Measurements from ENCODE around the gene TSHZ2.

The TSHZ2 gene, protein sequence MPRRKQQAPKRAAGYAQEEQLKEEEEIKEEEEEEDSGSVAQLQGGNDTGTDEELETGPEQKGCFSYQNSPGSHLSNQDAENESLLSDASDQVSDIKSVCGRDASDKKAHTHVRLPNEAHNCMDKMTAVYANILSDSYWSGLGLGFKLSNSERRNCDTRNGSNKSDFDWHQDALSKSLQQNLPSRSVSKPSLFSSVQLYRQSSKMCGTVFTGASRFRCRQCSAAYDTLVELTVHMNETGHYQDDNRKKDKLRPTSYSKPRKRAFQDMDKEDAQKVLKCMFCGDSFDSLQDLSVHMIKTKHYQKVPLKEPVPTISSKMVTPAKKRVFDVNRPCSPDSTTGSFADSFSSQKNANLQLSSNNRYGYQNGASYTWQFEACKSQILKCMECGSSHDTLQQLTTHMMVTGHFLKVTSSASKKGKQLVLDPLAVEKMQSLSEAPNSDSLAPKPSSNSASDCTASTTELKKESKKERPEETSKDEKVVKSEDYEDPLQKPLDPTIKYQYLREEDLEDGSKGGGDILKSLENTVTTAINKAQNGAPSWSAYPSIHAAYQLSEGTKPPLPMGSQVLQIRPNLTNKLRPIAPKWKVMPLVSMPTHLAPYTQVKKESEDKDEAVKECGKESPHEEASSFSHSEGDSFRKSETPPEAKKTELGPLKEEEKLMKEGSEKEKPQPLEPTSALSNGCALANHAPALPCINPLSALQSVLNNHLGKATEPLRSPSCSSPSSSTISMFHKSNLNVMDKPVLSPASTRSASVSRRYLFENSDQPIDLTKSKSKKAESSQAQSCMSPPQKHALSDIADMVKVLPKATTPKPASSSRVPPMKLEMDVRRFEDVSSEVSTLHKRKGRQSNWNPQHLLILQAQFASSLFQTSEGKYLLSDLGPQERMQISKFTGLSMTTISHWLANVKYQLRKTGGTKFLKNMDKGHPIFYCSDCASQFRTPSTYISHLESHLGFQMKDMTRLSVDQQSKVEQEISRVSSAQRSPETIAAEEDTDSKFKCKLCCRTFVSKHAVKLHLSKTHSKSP (N-terminal part only)

DNA sequence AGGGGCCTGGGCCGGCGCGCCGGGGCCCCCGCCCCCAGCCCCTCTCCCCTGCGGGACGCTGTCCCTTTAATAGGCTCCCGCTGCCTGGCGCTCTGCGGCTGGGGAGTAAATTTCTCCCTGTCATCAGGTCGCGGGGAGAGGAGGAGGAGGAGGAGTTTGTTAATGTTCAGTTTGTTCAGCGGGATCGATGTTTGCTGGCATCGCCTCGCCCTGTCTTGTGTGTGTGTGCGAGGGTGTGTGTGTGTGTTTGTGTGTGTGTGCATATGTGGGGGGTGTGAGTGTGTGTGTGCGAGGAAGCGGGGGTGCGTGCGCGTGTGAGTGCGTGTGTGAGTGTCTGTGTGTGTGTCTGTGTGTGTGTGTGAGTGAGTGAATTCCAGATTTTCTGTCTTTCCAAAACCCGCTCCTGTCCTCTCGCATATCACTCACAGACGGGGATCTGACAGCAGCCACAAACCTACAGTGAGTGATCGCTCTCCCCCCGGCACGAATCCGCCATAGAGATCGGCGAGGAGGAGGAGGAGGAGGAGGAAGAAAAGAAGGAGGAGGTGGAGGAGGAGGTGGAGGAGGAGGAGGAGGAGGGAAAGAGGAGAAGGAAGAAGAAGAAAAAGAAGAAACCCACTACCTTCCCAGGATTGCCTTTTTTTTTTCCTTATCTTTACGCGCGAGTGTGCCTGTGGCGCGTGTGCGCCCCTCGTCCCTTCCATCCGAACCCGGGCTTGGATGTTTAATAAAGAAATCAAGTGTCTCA is at the start of gene TSHZ2:
Gene TSHZ2, plus strand, starts transcription at position 169 of the 748 bp plus-strand sequence. CDS start 936 bp downstream, outside the sequence.
- DNase-seq: no peak
- in situ Hi-C loops (cut with MboI; ENCODE audit: low pct_unique_long_range_greater_than_20kb, low sequenced_read_pairs): no loop called here

DNA sequence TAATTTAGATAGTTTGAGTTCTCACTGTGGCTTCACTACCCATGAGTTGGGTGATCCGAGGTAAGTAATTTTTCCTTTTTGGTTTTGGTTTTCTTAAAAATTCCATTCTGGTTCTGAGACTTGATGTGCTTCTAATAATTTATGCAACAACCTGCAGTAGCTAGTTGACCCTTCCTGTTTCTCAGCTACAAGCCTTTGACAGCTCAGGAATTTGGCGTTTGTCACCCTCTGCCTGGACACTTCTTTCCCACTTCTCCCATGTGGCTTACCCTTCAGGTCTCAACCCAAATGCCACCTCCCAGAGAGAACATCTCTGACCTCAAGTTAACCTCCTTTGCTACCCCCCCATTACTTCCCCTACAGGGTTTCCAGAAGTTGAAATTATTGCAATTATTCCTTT is 49.7 kb upstream of the TSHZ2 start:
- in situ Hi-C loops (cut with MboI; ENCODE audit: low pct_unique_long_range_greater_than_20kb, low sequenced_read_pairs): no loop called here
- no peak for DNase-seq

DNA sequence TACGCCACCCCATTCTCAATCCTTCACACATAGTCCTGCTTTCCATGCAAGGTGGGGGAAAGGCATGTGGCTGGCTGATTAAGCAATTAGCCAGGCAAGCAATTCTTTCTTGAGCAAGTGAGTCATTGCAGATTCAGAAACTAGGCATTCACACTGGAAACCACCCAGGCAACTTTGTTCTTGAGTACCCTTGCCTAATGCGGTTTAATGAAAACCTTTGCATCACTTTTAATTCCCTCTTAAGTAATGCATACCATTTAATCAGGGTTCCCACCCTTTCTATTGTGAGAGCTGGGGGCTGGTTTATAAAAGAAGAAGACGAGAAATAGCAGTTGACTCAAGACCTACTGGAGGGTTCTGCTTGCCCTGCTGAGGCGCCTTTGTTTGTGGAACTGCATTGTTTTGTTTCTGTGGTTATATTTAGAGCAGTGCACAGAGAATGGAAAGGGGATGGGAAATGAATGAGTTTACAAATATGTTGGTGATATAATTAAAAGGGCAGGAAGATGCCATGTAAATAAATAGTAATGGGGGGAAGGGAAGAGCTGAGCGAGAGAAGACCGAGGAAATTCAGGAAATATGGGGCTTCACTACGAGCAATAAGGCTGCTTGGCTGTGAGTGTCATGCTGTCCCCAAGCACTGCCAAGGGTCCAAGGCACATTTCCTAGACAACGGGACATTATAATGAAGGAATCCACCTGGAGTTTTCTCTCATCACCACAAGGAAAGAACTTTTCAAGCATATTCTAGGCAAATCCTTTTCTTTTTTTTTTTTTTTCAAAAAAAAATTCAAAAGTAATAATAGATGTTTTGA is 48.8 kb upstream of the TSHZ2 start:
- in situ Hi-C loops (cut with MboI; ENCODE audit: low pct_unique_long_range_greater_than_20kb, low sequenced_read_pairs): no loop called here
- no peak for DNase-seq

DNA sequence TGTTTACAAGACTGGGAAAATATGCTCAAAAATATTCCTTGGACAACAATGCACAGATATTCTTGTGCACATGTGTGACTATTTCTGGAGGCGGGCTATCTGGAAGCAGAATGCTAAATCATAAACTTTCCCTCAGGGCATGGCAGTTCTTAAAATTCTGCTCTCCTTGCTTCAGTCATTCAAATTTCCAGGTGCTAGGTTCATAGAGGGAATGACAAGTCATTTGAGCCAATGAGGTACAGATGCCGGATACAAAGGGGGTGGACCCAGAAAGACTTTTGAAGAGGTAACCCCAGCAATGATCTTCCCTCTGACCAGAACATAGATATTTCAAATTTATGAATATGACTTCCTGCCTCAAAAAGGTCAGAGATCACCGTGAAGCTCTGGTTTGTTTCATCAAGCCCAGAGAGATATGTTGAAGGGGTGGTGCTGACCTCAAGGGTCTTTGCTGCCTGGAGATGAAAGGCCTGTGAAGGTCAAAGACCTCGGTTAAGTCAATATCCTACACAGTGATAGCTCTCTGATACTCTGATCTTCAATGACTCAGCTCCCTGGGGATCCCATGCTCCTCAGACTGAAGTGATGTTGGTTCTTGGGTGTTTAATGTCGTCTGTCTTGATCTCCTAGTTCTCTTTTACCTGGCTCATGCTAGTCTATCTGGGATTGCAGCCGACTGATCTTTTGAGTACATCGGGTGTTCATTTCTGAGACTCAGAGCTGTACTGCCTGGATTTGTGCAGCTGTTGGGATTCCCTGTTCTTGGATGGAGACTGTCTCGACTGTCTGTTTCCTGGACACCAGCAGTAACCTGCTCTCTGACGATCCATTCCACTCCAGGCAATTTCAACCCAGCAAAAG is 47.5 kb upstream of the TSHZ2 start:
- no peak for DNase-seq
- in situ Hi-C loops (cut with MboI; ENCODE audit: low pct_unique_long_range_greater_than_20kb, low sequenced_read_pairs): no loop called here

DNA sequence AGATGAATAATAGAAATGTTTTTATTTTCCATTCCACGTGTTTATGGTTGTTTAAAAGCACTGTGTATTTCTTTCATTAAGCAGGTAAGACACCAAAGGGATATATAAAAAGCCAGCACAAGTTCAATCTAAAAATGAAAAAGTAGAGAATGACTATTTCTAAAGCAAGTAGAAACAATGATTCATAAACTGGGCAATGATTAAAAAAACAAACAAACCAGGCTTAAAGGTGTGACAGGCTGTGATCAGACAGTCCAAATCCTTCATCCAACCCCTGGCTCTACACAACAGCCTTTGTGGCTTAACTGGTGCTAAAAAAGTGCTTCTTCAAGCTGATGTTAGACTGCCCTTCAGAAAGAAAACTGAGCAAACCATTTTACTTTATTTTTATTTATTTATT is 45.7 kb upstream of the TSHZ2 start:
- in situ Hi-C loops (cut with MboI; ENCODE audit: low pct_unique_long_range_greater_than_20kb, low sequenced_read_pairs): no loop called here
- no peak for DNase-seq

DNA sequence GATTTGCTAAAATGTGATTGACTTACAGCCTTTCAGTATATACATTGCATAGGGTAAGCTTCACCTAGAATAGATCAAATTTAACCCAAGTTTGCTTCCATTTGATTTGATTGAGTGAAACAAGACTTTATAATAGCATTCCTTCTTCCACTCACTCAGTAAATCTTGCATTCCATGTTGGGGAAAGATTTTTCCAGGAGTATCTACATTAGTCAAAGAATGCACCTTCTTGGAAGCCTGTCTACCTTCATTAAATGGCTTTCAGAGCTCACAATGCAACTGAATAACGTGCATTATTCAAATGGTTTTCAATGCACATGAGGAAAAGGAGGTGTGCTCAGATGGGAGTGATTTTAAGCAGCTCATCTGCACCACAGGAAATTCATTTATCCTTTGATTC is 38.3 kb upstream of the TSHZ2 start:
- no peak for DNase-seq
- in situ Hi-C loops (cut with MboI; ENCODE audit: low pct_unique_long_range_greater_than_20kb, low sequenced_read_pairs): no loop called here

DNA sequence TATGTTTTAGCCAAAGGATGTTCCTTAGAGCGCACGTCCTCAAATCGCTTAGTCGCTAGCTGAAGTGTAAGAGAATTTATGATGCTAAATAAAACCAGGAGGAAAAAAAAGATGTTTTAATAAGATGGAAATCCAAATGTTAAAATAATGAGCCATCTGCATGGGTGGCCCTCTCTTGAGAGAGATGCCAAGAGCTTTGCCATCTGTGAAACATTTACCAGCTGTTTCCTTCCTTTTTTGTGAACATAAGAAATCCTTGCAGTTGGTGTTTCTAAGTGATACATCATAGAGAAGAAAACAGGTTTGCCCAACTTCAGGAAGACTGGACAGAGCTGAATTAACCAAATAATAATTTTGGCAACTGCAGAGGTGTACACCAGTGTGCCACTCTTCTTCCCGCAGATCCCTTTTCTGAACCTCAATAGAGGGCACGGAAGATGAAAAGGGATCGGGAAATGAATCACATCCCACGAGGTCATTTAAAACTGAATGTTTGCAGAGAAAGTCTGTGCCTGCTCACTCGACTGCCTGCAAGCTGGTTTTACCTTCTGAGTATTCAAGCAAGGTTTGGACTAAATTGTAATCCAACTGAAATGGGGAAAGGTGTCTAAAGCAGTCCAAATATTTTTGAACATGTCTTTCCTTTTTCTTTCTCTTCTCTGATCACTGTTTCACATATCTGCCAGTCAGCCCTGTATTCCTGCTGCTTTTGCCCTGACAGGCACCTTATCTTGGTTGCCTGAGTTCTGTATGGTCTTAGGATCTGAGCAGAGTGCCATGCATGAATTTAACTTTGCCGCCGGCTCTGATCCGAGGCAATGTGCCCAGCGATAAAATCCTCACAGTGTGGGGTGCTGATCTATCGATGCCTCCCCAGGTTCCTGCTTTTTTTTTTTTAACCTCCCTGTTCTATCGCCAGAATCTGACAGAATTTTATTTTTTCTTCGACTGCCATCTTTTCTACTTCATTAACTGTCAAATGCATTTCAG is 35.5 kb upstream of the TSHZ2 start:
- no peak for DNase-seq
- in situ Hi-C loops (cut with MboI; ENCODE audit: low pct_unique_long_range_greater_than_20kb, low sequenced_read_pairs): no loop called here

DNA sequence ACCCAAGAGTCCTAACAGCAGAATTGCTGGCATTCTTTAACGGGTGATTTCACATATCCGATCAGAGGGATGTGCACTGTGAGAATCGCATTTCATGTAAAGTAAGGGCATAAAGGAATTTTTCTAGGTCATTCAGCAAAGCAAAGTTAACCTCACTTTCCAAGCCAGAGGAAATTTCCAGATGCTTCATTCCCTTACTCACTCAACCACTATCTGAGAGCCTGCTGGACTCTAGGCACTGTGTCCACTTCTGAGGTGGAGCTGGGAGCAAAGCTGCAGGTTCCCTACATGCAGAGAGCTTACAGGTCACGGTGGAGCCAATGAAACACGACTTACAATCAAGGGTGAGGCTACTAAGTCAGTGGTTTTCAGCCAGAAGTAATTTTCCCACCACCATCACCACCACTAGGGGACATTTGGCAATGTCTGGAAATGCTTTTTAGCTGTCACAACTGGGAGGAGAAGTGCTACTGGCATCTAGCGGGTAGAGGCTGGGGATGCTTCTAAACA is 34.5 kb upstream of the TSHZ2 start:
- in situ Hi-C loops (cut with MboI; ENCODE audit: low pct_unique_long_range_greater_than_20kb, low sequenced_read_pairs): no loop called here
- no peak for DNase-seq

DNA sequence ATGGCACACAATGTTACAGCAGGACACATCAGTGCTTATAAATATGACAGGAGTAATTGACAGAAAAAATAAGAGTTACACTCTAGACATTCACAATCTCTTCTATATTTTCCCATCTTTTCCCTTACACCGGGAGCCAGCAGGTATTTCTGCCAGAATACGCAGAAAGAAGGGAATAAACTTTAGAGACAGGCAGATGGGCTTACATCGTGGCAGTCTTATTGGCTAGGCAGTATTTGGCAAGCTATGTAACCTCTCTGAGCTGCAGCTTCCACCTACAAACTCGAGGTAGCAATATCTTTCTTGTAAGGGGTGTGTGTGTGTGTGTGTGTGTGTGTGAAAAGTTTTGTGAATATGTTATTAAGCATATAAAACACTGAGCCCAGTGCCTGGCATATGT is 33.0 kb upstream of the TSHZ2 start:
- in situ Hi-C loops (cut with MboI; ENCODE audit: low pct_unique_long_range_greater_than_20kb, low sequenced_read_pairs): no loop called here
- no peak for DNase-seq

DNA sequence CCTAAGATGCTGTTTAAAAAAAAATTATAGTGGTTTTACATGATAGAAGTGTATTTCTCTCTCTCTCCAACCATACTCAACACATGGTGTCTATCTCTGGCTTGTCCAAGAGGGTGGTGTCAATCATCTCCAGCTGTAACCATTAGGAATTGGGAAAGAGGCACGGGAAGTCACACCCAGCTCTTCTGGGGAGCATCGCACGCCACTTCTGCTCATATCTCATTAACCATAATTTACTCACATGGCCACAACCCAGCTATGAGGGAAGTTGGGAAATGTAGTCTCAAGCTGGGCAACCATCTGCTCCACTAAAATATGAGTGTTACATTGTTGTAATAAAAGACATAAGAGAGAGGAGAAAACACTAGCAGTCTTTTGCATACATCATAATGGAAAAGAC is 30.4 kb upstream of the TSHZ2 start:
- in situ Hi-C loops (cut with MboI; ENCODE audit: low pct_unique_long_range_greater_than_20kb, low sequenced_read_pairs): no loop called here
- DNase-seq: no peak

DNA sequence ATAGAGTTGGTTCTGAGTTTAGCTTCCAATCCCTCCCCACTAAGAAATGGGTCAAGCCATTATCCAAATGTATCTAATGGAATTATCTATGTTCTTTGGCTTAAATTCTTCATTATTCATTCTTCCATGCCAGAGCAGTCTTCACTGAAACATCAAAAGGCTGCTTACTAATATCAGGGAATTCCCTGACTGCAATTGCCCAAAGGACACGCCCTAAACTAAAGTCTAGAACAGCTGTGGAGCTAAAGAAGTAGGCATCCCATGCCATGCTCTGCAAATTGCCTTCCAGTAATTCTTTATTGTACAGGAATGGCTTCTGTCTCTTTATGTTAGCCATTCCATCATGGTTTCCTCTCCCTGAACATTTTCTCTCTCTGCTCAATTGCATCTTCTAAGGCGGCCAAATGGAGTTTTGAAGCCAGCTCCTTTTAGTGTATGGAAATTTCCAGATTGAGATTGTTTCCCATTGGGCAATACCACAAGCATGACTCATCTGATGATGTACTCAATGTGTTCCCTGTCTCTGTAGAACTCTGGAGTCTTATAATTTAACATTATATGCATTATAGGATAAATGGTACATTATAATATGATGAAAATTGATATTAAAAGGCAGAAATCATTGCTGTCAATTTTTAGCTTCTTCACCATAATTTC is 28.8 kb upstream of the TSHZ2 start:
- in situ Hi-C loops (cut with MboI; ENCODE audit: low pct_unique_long_range_greater_than_20kb, low sequenced_read_pairs): no loop called here
- no peak for DNase-seq

DNA sequence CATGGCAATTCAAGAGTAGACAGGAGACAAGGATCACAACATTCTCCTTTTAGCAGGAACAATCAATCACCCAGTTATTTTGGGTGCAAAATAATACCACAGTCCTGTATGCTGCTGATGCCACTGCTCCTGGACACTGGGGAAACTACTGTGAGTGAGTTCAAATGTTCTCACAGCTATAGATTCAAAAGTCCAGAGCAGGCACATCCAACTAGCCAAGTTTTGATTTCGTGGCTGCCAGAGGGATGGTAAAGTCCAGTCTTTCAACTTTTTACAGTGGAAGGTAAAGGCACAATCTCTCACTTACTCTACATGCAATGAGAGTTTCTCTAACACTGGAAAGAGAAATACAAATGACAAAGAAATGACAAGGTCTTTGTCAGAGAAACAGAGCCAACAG is 26.9 kb upstream of the TSHZ2 start:
- in situ Hi-C loops (cut with MboI; ENCODE audit: low pct_unique_long_range_greater_than_20kb, low sequenced_read_pairs): no loop called here
- DNase-seq: no peak

DNA sequence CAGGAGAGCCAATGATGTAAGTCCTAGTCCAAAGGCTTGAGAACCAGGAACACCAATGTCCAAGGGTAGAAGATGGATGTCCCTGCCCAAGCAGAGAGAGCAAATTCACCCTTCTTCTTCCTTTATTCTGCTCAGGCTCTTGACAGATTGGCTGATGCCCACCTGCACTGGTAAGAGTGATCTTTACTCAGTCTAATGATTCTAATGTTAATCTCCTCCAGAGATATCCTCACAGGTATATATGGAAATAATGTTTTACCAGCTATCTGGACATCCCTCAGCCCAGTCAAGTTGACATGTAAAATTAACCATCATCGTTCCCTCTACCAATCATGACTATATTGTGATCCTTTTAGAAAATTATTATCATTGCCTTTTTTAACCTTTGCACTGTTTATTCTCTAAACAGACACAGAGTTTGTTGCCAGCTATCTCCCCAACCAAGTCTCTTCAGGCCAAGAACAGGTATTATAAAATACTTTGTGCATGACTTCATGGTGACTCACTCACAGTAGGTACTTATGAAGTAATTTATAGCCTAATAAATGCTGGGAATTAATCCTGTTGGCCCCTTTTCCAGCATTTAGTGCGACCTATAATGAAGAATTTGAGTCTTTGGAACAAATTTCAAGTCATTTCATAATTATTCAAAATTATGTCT is 26.2 kb upstream of the TSHZ2 start:
- in situ Hi-C loops (cut with MboI; ENCODE audit: low pct_unique_long_range_greater_than_20kb, low sequenced_read_pairs): no loop called here

DNA sequence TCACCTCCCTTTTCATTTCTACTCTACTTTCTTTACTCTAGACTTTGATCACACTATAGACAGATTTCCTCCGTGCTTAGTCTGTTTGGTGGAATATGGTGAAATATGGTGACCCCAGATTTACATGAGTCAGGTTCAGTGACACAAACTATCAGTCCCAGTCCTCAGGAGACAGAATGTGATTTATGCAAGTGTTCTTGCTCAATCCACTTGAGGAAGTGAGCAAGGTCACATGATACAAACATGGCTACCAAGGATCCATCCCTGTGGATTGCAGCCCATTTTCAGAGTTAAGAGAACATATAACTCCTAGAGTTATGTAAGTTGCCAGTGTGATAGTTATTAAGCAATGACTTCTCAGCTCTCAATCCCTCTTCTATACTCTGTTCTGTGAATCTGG is 23.7 kb upstream of the TSHZ2 start:
- in situ Hi-C loops (cut with MboI; ENCODE audit: low pct_unique_long_range_greater_than_20kb, low sequenced_read_pairs): no loop called here
- DNase-seq: no peak

More for the DNA sequence above, 26.2 kb upstream of the TSHZ2 start:
- DNase-seq: no peak

DNA sequence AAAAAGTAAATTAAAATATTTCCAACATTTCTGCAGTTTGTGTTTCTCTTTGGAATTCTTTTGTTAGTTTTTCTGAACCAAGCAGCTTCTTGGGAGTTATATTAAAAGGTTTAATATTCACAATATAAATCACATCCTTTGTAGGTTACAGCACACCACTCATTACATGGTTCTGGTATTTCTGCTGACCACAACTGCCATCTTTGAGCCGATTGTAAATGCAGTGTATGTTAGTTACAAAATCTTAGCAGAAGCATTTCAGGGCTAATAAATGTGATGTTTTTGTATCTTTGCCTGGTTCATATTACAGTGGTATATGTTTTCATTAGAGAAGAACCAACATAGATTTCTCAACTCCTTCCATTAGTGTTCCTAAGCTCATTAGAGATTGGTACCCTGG is 19.1 kb upstream of the TSHZ2 start:
- DNase-seq: no peak
- in situ Hi-C loops (cut with MboI; ENCODE audit: low pct_unique_long_range_greater_than_20kb, low sequenced_read_pairs): no loop called here

DNA sequence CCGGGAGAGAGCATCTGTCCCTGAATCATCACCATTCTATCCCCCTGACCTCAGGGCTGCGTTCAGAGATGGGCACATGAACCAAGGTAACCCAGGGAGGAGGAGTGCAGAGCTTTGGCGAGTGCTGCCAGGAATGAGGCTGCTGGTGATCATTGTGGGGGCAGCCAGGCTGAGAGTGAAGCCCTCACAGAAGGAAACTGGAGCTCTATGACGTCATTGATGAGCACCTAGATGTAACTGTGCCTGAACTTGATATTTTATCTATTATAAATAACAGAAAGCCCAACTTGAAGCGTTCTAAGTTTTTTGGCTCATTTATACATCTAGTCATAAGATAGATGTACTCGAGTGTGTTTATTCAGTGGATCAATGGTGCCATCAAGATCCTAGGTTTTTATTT is 17.3 kb upstream of the TSHZ2 start:
- in situ Hi-C loops (cut with MboI; ENCODE audit: low pct_unique_long_range_greater_than_20kb, low sequenced_read_pairs): no loop called here
- DNase-seq: no peak
